GM18520 (cell line): Measurements from ENCODE around the gene ZBTB16.

Experiments
- ATAC-seq: cut with Tn5 transposase; IDR thresholded peaks from one replicate; pipeline ENCODE4 v1.9.1; 2021; ENCODE audit not compliant: unreplicated experiment

The ZBTB16 gene

GRCh38 chr11:114099392-114100178 lies 40.1 kb downstream of the ZBTB16 start:
- no peak for ATAC-seq

GRCh38 chr11:114102993-114103896 lies 43.7 kb downstream of the ZBTB16 start:
- ATAC-seq: no peak

GRCh38 chr11:114105611-114106010 lies 46.1 kb downstream of the ZBTB16 start:
- no peak for ATAC-seq

GRCh38 chr11:114106047-114106446 lies 46.5 kb downstream of the ZBTB16 start:
- ATAC-seq: no peak

- ATAC-seq: no peak
Observed at GRCh38 chr11:114106986-114107385, 47.5 kb downstream of the ZBTB16 start.

GRCh38 chr11:114108501-114109205 lies 49.1 kb downstream of the ZBTB16 start:
- ATAC-seq: no peak

- no peak for ATAC-seq
Observed at GRCh38 chr11:114109206-114110090, 49.9 kb downstream of the ZBTB16 start.

- no peak for ATAC-seq
Observed at GRCh38 chr11:114110123-114110522, 50.6 kb downstream of the ZBTB16 start.

GRCh38 chr11:114110952-114111947 lies 51.7 kb downstream of the ZBTB16 start:
- ATAC-seq: no peak

GRCh38 chr11:114115451-114115928 lies 56.0 kb downstream of the ZBTB16 start:
- no peak for ATAC-seq

- no peak for ATAC-seq
Observed at GRCh38 chr11:114116357-114116756, 56.8 kb downstream of the ZBTB16 start.

- ATAC-seq: no peak
Observed at GRCh38 chr11:114116800-114117199, 57.3 kb downstream of the ZBTB16 start.

GRCh38 chr11:114120606-114121005 lies 61.1 kb downstream of the ZBTB16 start:
- no peak for ATAC-seq

- ATAC-seq: no peak
Observed at GRCh38 chr11:114121138-114121537, 61.6 kb downstream of the ZBTB16 start.

- ATAC-seq: no peak
Observed at GRCh38 chr11:114121804-114122504, 62.4 kb downstream of the ZBTB16 start.

- no peak for ATAC-seq
Observed at GRCh38 chr11:114122686-114123085, 63.2 kb downstream of the ZBTB16 start.

GRCh38 chr11:114123692-114124330 lies 64.3 kb downstream of the ZBTB16 start:
- ATAC-seq: no peak

GRCh38 chr11:114124601-114125144 lies 65.2 kb downstream of the ZBTB16 start:
- ATAC-seq: no peak
